HTR-8/SVneo (cell line): ENCODE data around the gene RFTN2.
"Not testable (repeated sequence)": the region's sequence is repeated elsewhere in the genome, so short reads cannot be mapped to it uniquely, and the experiment has no call there.

Source experiments
- DNase-seq: peaks from one replicate; pipeline ENCODE4 v3.0.0; 2011; ENCODE audit warnings: low spot score, mixed read lengths; ENCODE audit not compliant: insufficient read length
- FAIRE-seq: peaks from 2 replicates; lab custom pipeline; 2011; peaks lifted over from hg19 to GRCh38; lab: Jason Lieb, UNC

The RFTN2 gene

GRCh38 chr2:197677056-197677455 is 1.7 kb upstream of the RFTN2 start:
- FAIRE-seq (no peak), DNase-seq (no peak)

GRCh38 chr2:197675711-197676188 is 363 bp upstream of the RFTN2 start:
- no peak for FAIRE-seq
- DNase-seq = no peak

- no peak for FAIRE-seq
- no peak for DNase-seq
These were observed 796 bp downstream of the RFTN2 start for GRCh38 chr2:197674591-197674990.

GRCh38 chr2:197674060-197674459 is 1.3 kb downstream of the RFTN2 start:
- DNase-seq (no peak), FAIRE-seq (no peak)

GRCh38 chr2:197673606-197674005 is 1.8 kb downstream of the RFTN2 start:
- DNase-seq (no peak), FAIRE-seq (no peak)

- no peak for DNase-seq
- no peak for FAIRE-seq
These were observed 2.3 kb downstream of the RFTN2 start for GRCh38 chr2:197673106-197673505.

- no peak for FAIRE-seq
- no peak for DNase-seq
These were observed 3.0 kb downstream of the RFTN2 start for GRCh38 chr2:197672371-197672893.

- DNase-seq (no peak), FAIRE-seq (no peak)
These were observed 6.3 kb downstream of the RFTN2 start for GRCh38 chr2:197669077-197669476.

- DNase-seq (no peak), FAIRE-seq (no peak)
These were observed 7.1 kb downstream of the RFTN2 start for GRCh38 chr2:197668296-197668695.

GRCh38 chr2:197666277-197666676 is 9.1 kb downstream of the RFTN2 start:
- DNase-seq (no peak), FAIRE-seq (no peak)

- DNase-seq (no peak), FAIRE-seq (no peak)
These were observed 13.8 kb downstream of the RFTN2 start for GRCh38 chr2:197661626-197662025.

- FAIRE-seq (no peak), DNase-seq (no peak)
These were observed 17.8 kb downstream of the RFTN2 start for GRCh38 chr2:197657562-197657961.

- FAIRE-seq (no peak), DNase-seq (no peak)
These were observed 27.3 kb downstream of the RFTN2 start for GRCh38 chr2:197647961-197648690.

GRCh38 chr2:197641666-197642065 is 33.7 kb downstream of the RFTN2 start:
- FAIRE-seq (no peak), DNase-seq (no peak)

GRCh38 chr2:197640571-197641122 is 34.7 kb downstream of the RFTN2 start:
- not testable (repeated sequence) for DNase-seq, FAIRE-seq

GRCh38 chr2:197633109-197633657 is 42.2 kb downstream of the RFTN2 start:
- FAIRE-seq (no peak), DNase-seq (no peak)

GRCh38 chr2:197628043-197628500 is 47.3 kb downstream of the RFTN2 start:
- no peak for DNase-seq
- no peak for FAIRE-seq

- no peak for FAIRE-seq
These were observed 48.3 kb downstream of the RFTN2 start for GRCh38 chr2:197626965-197627625.

GRCh38 chr2:197620133-197620532 is 55.3 kb downstream of the RFTN2 start:
- FAIRE-seq (no peak), DNase-seq (no peak)

More at GRCh38 chr2:197626965-197627625, 48.3 kb downstream of the RFTN2 start:
- no peak for DNase-seq

GRCh38 chr2:197615016-197615652 is 60.3 kb downstream of the RFTN2 start:
- FAIRE-seq = no peak

More at GRCh38 chr2:197615016-197615652, 60.3 kb downstream of the RFTN2 start:
- DNase-seq = no peak
